SK-N-MC (cell line): ENCODE measurements around the gene KRT13.

Experiments
- DNase-seq: peaks from one replicate; pipeline ENCODE4 v3.0.0-alpha.2; 2011; ENCODE audit warnings: low read depth, low spot score
- H3K27ac ChIP-seq: fragments of 200-600 bp; sonication (generic); 2 replicates; pipeline ENCODE4 v1.5.1; 2016; ENCODE audit warnings: mixed run types
- H3K36me3 ChIP-seq: fragments of 200-600 bp; sonication (generic); 2 replicates; pipeline ENCODE4 v1.6.1; 2017; ENCODE audit warnings: antibody characterized with exemption, low read length, mixed read lengths; ENCODE audit not compliant: insufficient read depth
- H3K4me3 ChIP-seq: fragments of 200-600 bp; sonication (generic); 2 replicates; pipeline ENCODE4 v1.5.1; 2016
- H3K9ac ChIP-seq: fragments of 200-600 bp; sonication (generic); 2 replicates; pipeline ENCODE4 v1.8.0; 2017; ENCODE audit warnings: mixed run types, mixed read lengths; ENCODE audit not compliant: insufficient read length
- H3K9me3 ChIP-seq: fragments of 200-600 bp; sonication (generic); 2 replicates; pipeline ENCODE4 v1.6.1; 2017; ENCODE audit warnings: low read depth, mild to moderate bottlenecking, antibody characterized with exemption, low read length, moderate library complexity, mixed read lengths
- EZH2 ChIP-seq: fragments of 200-600 bp; sonication (generic); IDR thresholded peaks from one replicate; pipeline ENCODE4 v1.6.1; 2017; ENCODE audit warnings: antibody characterized with exemption
- FOXP2 ChIP-seq: optimal IDR thresholded peaks from 2 replicates; pipeline ENCODE3; 2011; ENCODE audit warnings: mild to moderate bottlenecking, moderate library complexity; ENCODE audit not compliant: insufficient read depth; ENCODE audit errors: extremely low read length, control extremely low read depth
- POLR2AphosphoS5 ChIP-seq: IDR thresholded peaks from 2 replicates; pipeline ENCODE4 v1.6.1; 2012; ENCODE audit warnings: mild to moderate bottlenecking, low read depth, low read length, borderline replicate concordance

The KRT13 gene

DNA sequence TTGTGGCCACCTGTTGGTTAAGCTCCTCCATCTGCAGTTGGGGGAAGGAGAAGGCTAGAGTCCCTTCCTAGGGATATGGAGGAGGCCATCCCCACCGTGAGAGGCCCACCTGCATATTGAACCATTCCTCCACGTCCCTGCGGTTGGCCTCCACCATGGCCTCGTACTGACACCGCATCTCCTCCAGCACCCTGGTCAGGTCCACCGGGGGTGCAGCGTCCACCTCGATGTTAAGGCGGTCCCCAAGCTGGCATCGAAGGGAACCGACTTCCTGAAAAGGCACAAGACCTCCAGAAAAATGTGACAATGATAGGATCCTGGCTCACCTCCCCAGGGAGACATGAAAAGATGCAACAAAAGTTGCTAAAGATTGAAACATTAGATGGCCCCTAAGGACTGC is 41.2 kb downstream of the KRT13 start:
- Histone ChIP-seq H3K9me3 (0 out of 2 replicates have a peak, but pooled peaks cover 5% of the 10 kb centered on the region), H3K4me3 (no peak overlapping the region), H3K27ac (no peak overlapping the region), H3K9ac (no peak overlapping the region), H3K36me3 (no peaks in the 10 kb centered on the region)
- no peak for DNase-seq
- TF ChIP-seq EZH2 (no peak), FOXP2 (no peak)

DNA sequence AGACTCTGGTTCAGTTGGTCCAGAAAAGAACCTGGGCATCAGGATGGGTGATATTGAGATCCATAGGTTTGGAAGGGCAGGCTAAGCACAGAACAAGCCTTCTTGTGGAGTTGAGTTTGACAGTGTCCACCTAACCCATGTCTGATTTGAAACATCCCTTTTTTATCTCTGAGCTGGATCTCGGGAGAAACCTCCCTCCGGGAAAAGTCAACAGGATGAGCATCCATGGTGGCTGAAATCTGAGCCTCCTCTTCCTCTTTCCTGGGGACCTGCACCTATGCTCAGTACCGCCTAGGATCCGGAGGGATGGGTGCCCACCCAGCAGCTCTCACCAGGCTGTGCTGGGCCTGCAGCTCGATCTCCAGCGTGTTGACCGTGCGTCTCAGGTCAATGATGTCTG is 41.7 kb downstream of the KRT13 start:
- Histone ChIP-seq H3K4me3 (no peak overlapping the region), H3K9me3 (0 out of 2 replicates have a peak, but pooled peaks cover 5% of the 10 kb centered on the region), H3K27ac (no peak overlapping the region), H3K36me3 (no peaks in the 10 kb centered on the region), H3K9ac (no peak overlapping the region)
- no peak for DNase-seq
- TF ChIP-seq POLR2AphosphoS5 (no peak), FOXP2 (no peak), EZH2 (no peak)

DNA sequence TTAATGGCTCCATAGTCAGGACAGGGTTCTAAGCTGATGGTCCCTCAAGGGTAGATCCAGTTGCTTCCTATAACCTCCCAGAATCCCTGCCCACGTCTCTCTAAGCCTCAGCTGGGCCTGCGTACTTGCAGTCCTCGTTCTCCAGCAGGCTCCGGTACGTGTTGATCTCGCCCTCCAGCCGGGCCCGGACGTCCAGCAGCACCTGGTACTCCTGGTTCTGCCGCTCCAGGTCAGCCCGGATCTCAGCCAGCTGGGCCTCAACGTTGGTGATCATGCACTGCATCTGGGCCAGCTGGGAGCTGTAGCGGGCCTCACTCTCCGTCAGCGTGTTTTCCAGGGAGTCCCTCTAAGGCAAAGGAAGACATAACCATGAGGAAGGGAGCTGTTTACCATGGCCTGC is 42.7 kb downstream of the KRT13 start:
- Histone ChIP-seq H3K27ac (no peak overlapping the region), H3K36me3 (no peaks in the 10 kb centered on the region), H3K9ac (no peak overlapping the region), H3K9me3 (no peaks in the 10 kb centered on the region), H3K4me3 (no peak overlapping the region)
- no peak for DNase-seq
- TF ChIP-seq FOXP2 (no peak), POLR2AphosphoS5 (no peak), EZH2 (no peak)

DNA sequence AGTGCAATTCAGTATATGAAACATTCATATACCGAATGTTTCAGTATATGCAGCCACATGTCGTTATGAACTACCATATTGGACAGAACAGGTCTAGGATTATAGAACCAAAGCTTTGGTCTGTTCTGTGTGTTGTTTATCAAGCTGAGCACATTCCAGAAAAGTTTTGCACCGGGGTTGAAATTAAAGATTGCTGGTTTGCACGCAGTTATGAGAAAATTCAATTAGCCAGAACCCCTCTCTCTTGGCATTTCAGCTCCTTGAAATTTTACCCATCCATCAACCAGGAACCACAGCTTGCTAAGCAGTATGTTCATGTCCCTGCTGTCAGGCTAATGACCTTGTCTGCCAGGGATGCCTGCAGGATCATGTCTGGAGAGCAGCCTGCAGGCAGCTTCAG is 47.7 kb downstream of the KRT13 start:
- DNase-seq, result no peak
- Histone ChIP-seq H3K4me3 (no peak overlapping the region), H3K9ac (no peak overlapping the region), H3K27ac (no peak overlapping the region), H3K9me3 (no peaks in the 10 kb centered on the region), H3K36me3 (no peaks in the 10 kb centered on the region)
- no peak for TF ChIP-seq EZH2
- TF ChIP-seq FOXP2, result no peak
- no peak for TF ChIP-seq POLR2AphosphoS5

DNA sequence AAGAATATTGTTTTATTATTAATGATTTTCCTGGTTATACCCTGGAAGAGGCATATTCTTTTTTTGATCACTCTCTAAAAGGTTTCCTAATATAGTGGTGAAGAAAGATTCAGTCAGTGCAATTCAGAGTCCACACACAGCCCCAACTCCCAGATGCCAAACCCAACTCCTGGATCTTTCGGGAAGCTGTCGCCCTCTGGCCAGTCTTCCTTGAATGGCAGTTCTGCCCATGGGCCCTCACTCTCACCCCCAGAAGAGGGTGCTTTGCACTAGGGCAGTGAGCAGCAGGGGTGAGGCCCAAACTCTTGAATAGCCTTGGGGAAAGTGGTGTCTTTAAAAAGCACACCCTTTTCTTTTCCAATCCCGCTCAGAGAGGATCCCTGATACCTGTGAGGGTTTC is 49.2 kb downstream of the KRT13 start:
- DNase-seq, result no peak
- Histone ChIP-seq H3K27ac (no peak overlapping the region), H3K9me3 (no peaks in the 10 kb centered on the region), H3K36me3 (no peaks in the 10 kb centered on the region), H3K4me3 (no peak overlapping the region), H3K9ac (no peak overlapping the region)
- TF ChIP-seq POLR2AphosphoS5 (no peak), FOXP2 (no peak), EZH2 (no peak)

DNA sequence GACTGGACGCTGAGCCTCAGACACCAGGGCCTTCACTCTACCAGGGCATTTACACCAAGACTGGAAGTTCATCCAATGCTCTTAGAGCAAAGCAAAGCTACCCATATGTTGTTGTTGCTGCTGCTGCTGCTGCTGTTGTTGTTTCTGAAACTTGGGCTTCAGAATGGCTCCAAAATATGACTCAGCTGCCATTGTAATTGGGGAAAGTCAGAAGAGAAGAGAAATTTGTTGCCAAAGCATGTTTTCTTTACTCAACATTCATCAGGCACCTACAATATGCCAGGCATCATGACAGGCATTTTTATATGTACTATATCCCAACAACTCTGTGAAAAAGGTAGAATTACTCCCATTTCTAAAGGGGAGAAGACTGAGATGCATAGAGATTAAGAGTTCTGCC is 50.2 kb downstream of the KRT13 start:
- Histone ChIP-seq H3K27ac (no peak overlapping the region), H3K9ac (no peak overlapping the region), H3K36me3 (no peaks in the 10 kb centered on the region), H3K9me3 (no peaks in the 10 kb centered on the region), H3K4me3 (no peak overlapping the region)
- no peak for TF ChIP-seq POLR2AphosphoS5
- TF ChIP-seq FOXP2, result no peak
- TF ChIP-seq EZH2, result no peak
- DNase-seq, result no peak

DNA sequence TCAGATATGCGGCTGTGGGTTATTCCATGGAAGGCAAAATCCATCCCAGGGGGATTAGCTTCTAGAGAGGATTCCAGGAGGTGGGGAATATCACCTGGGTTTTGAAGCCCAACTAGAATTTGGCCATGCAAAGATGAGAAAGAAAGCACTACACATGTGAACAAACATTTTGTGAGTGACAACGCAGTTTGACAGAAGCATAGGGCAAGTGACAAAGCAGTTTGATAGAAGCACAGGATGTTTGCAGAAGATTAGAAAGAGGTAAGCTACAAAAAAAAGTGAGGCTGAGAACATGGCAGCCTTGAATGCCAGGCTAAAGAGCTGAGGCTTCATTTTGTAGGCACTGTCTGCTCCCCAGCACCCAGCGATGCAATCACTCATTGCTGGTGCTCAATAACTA is 52.3 kb downstream of the KRT13 start:
- no peak for DNase-seq
- no peak overlapping the region for H3K4me3 ChIP-seq
- no peak overlapping the region for H3K9ac ChIP-seq
- H3K27ac ChIP-seq, result no peak overlapping the region
- no peaks in the 10 kb centered on the region for H3K9me3 ChIP-seq
- no peaks in the 10 kb centered on the region for H3K36me3 ChIP-seq
- no peak for TF ChIP-seq POLR2AphosphoS5
- TF ChIP-seq EZH2, result no peak
- TF ChIP-seq FOXP2, result no peak

DNA sequence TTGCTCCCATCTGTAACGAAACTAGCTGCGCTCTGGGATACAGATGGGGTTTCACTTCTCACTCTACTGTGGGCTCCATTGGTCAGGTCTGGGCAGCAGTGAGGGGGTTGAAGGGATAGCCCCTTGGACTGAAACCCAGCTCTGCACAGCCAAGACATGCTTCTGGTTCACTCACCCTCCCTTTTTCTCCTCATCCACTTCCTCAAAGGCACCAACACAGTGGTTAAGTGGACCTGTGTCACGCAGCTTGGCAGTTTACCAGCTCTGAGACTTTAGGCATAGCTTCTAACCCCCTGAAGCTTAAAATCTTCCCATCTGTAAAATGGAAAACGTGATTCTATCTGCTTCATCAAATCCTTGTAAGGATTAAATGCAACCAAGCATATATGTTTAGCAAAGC is 53.1 kb downstream of the KRT13 start:
- no peaks in the 10 kb centered on the region for H3K36me3 ChIP-seq
- TF ChIP-seq POLR2AphosphoS5 (no peak), EZH2 (no peak), FOXP2 (no peak)
- no peak overlapping the region for H3K4me3 ChIP-seq
- no peak overlapping the region for H3K27ac ChIP-seq
- H3K9ac ChIP-seq, result no peak overlapping the region
- DNase-seq, result no peak
- H3K9me3 ChIP-seq, result no peaks in the 10 kb centered on the region

DNA sequence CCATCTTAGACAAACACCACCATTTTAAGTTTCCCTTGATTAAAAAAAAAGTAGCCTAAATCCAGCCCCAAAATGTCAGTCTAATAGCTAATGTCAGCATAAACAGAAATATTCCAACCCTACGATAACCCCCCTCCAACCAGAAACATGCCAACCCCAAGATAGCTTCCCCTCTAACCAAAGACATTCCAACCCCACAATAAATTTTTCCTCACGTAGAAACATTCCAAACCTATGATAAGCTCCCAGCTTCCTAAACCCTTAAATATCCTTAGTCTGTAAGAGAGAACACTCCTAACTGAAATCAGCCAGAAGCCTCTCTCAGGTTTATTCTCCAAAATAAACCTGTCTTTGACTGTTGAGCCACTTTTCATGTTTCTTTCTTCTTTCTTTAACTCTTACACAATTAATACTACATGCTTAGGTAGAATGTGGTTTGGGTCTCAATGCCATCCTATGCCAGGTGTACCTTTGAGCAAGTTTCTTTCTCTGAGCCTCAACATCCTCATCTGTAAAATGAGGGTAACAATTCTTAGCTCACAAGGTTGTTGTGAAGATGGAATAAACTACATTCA is 54.2 kb downstream of the KRT13 start:
- H3K9me3 ChIP-seq, result no peaks in the 10 kb centered on the region
- H3K4me3 ChIP-seq, result no peak overlapping the region
- no peak overlapping the region for H3K9ac ChIP-seq
- no peak for DNase-seq
- TF ChIP-seq POLR2AphosphoS5 (no peak), EZH2 (no peak), FOXP2 (no peak)
- H3K27ac ChIP-seq, result no peak overlapping the region
- H3K36me3 ChIP-seq, result no peaks in the 10 kb centered on the region
